HPDE6-E6E7 (cell line): ENCODE results near the gene XRCC3.

ENCODE experiments used
- DNase-seq: peaks from one replicate; pipeline ENCODE4 v3.0.0; 2011; ENCODE audit warnings: missing footprints; ENCODE audit errors: extremely low spot score

The XRCC3 gene

GRCh38 chr14:103738701-103739451 lies 23.6 kb upstream of the XRCC3 start:
- DNase-seq: no peak

- DNase-seq: no peak
These were observed 22.9 kb upstream of the XRCC3 start for GRCh38 chr14:103738166-103738565.

GRCh38 chr14:103737432-103738045 lies 22.3 kb upstream of the XRCC3 start:
- DNase-seq: no peak

- DNase-seq: no peak
These were observed 21.5 kb upstream of the XRCC3 start for GRCh38 chr14:103736546-103737431.

- DNase-seq: no peak
These were observed 20.7 kb upstream of the XRCC3 start for GRCh38 chr14:103735815-103736545.

- no peak for DNase-seq
These were observed 20.2 kb upstream of the XRCC3 start for GRCh38 chr14:103735439-103735814.

- no peak for DNase-seq
These were observed 19.8 kb upstream of the XRCC3 start for GRCh38 chr14:103735022-103735421.

- no peak for DNase-seq
These were observed 19.0 kb upstream of the XRCC3 start for GRCh38 chr14:103734081-103734888.

- DNase-seq: no peak
These were observed 18.4 kb upstream of the XRCC3 start for GRCh38 chr14:103733651-103734050.

GRCh38 chr14:103732868-103733620 lies 17.8 kb upstream of the XRCC3 start:
- no peak for DNase-seq

GRCh38 chr14:103731916-103732867 lies 16.9 kb upstream of the XRCC3 start:
- no peak for DNase-seq

- no peak for DNase-seq
These were observed 16.2 kb upstream of the XRCC3 start for GRCh38 chr14:103731481-103731880.

GRCh38 chr14:103730490-103731035 lies 15.3 kb upstream of the XRCC3 start:
- DNase-seq: no peak

- DNase-seq: no peak
These were observed 14.5 kb upstream of the XRCC3 start for GRCh38 chr14:103729496-103730448.

- DNase-seq: no peak
These were observed 13.5 kb upstream of the XRCC3 start for GRCh38 chr14:103728721-103729120.

GRCh38 chr14:103728141-103728540 lies 12.9 kb upstream of the XRCC3 start:
- no peak for DNase-seq

- no peak for DNase-seq
These were observed 12.2 kb upstream of the XRCC3 start for GRCh38 chr14:103727313-103727980.
